Measurements from ENCODE around the gene BCAP31.

BCAP31 gene

GRCh38 chrX:153673428-153674218 lies 50.6 kb downstream of the BCAP31 start, which contains the start of gene PNCK:
Gene PNCK (minus strand): TSS chrX:153673813. CDS start chrX:153673076, 737 bp downstream.
- no peak for DNase-seq (ENCODE audit: low read depth)

- no peak for DNase-seq (ENCODE audit: low read depth)
These were observed 51.4 kb downstream of the BCAP31 start for GRCh38 chrX:153672531-153673427.

- DNase-seq (ENCODE audit: low read depth): no peak
These were observed 52.3 kb downstream of the BCAP31 start for GRCh38 chrX:153671589-153672530.

- no peak for DNase-seq (ENCODE audit: low read depth)
These were observed 53.2 kb downstream of the BCAP31 start for GRCh38 chrX:153670748-153671588.

- DNase-seq (ENCODE audit: low read depth): no peak
These were observed 54.1 kb downstream of the BCAP31 start for GRCh38 chrX:153669901-153670731.

- DNase-seq (ENCODE audit: low read depth): no peak
These were observed 54.9 kb downstream of the BCAP31 start for GRCh38 chrX:153669174-153669890.

GRCh38 chrX:153668423-153669173 lies 55.6 kb downstream of the BCAP31 start:
- DNase-seq (ENCODE audit: low read depth): no peak

- DNase-seq (ENCODE audit: low read depth): peak; percentile 66
These were observed 56.2 kb downstream of the BCAP31 start for GRCh38 chrX:153667956-153668396.

- DNase-seq (ENCODE audit: low read depth): no peak
These were observed 56.8 kb downstream of the BCAP31 start for GRCh38 chrX:153667281-153667955.

GRCh38 chrX:153665726-153666306 lies 58.4 kb downstream of the BCAP31 start:
- no peak for DNase-seq (ENCODE audit: low read depth)

GRCh38 chrX:153662266-153662665 lies 61.9 kb downstream of the BCAP31 start:
- peak; percentile 40 for DNase-seq (ENCODE audit: low read depth)

GRCh38 chrX:153659268-153659667 lies 64.9 kb downstream of the BCAP31 start:
- DNase-seq (ENCODE audit: low read depth): no peak

- DNase-seq (ENCODE audit: low read depth): no peak
These were observed 67.0 kb downstream of the BCAP31 start for GRCh38 chrX:153657161-153657560.

GRCh38 chrX:153653556-153653955 lies 70.6 kb downstream of the BCAP31 start:
- no peak for DNase-seq (ENCODE audit: low read depth)

GRCh38 chrX:153651540-153652079 lies 72.6 kb downstream of the BCAP31 start:
- DNase-seq (ENCODE audit: low read depth): no peak

GRCh38 chrX:153650959-153651358 lies 73.2 kb downstream of the BCAP31 start:
- DNase-seq (ENCODE audit: low read depth): no peak

Data from activated T-cell treated with anti-CD3 and anti-CD28 coated beads for 24 hours (primary cell).